SH-SY5Y (cell line): ENCODE data around the gene LYPD6B.

Experiments used
- GATA2 ChIP-seq: IDR thresholded peaks from 2 replicates; pipeline ENCODE4 v1.6.1; 2011; ENCODE audit warnings: mild to moderate bottlenecking, low read depth, low read length
- GATA3 ChIP-seq: IDR thresholded peaks from 2 replicates; pipeline ENCODE4 v1.6.1; 2011; ENCODE audit warnings: low read depth, mild to moderate bottlenecking, low read length, moderate library complexity

- TF ChIP-seq GATA3 = no peak
- TF ChIP-seq GATA2 = no peak
Measured at GRCh38 chr2:149033716-149034115, 4.8 kb upstream of the LYPD6B start.
